LNCaP clone FGC (cell line): ENCODE measurements around the gene RHBDL1.

Experiments
- DNase-seq: peaks from one replicate; pipeline ENCODE4 v3.0.0-alpha.2; 2011; ENCODE audit warnings: low read depth
- H3K4me3 ChIP-seq: 2 replicates; pipeline ENCODE4 v1.5.1; 2011; ENCODE audit warnings: mild to moderate bottlenecking, low read depth, low read length, control low read depth
- TF ChIP-seq, protein P1 (sequence below): IDR thresholded peaks from 2 replicates; pipeline ENCODE4 v1.5.1; 2012; ENCODE audit warnings: mild to moderate bottlenecking; ENCODE audit not compliant: control insufficient read depth, insufficient read depth; ENCODE audit errors: extremely low read depth

Gene RHBDL1

DNA sequence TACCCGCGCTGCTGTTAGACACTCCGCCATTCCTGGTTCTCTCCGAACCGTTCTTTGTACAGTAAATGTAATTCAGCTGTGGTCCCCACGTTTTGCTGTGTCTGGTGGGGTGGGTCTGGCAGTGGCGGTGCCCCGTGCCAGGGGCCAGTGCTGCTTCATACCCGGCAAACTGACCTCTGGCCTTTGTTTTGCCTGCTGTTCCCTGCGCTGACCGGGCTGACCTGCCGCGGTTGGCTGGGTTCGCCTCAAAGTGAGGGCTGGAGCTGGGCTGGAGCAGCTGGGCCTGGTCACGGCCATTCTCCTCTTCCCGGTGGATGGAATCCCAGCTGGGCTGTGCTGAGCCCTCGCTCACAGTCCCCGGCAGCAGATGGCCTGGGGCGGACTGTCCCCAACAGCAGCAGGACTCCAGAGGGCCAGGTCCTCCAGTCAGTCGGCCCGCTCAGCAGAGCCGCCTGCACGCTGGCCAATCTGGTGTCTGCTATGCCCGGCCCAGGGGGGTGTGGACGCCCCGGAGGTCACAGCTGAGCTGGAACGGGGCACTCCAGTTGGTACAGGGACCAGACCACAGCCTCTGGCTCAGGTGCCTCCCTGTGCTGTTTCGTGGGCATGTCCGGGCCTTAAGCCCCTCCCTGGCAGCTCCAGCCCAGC, 46.2 kb upstream of the RHBDL1 start:
- H3K4me3 ChIP-seq = no peak overlapping the region
- DNase-seq = no peak
- TF ChIP-seq, protein P1, sequence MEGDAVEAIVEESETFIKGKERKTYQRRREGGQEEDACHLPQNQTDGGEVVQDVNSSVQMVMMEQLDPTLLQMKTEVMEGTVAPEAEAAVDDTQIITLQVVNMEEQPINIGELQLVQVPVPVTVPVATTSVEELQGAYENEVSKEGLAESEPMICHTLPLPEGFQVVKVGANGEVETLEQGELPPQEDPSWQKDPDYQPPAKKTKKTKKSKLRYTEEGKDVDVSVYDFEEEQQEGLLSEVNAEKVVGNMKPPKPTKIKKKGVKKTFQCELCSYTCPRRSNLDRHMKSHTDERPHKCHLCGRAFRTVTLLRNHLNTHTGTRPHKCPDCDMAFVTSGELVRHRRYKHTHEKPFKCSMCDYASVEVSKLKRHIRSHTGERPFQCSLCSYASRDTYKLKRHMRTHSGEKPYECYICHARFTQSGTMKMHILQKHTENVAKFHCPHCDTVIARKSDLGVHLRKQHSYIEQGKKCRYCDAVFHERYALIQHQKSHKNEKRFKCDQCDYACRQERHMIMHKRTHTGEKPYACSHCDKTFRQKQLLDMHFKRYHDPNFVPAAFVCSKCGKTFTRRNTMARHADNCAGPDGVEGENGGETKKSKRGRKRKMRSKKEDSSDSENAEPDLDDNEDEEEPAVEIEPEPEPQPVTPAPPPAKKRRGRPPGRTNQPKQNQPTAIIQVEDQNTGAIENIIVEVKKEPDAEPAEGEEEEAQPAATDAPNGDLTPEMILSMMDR = no peak

DNA sequence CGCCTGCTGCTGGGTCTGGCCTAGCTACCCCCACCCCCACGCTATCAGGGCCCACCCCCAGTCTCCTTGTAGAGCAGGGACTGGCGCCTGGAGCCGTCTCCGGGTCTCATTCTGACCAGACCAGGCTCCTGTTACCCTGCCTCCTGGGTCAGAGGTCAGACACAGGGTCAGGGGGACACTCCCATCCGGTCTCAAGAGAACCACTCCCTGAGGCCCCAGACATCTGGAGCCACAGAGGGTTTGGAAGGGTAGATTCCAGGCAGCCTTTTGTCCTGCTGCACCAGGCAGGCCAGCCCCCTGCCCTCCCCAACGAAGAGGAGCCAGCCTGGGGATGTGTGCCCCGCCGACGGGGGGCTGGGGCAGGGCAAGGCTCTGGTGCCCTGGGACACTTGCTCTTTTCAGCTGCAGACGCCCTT, 45.6 kb upstream of the RHBDL1 start:
- no peak overlapping the region for H3K4me3 ChIP-seq
- TF ChIP-seq, protein P1 = no peak
- no peak for DNase-seq

DNA sequence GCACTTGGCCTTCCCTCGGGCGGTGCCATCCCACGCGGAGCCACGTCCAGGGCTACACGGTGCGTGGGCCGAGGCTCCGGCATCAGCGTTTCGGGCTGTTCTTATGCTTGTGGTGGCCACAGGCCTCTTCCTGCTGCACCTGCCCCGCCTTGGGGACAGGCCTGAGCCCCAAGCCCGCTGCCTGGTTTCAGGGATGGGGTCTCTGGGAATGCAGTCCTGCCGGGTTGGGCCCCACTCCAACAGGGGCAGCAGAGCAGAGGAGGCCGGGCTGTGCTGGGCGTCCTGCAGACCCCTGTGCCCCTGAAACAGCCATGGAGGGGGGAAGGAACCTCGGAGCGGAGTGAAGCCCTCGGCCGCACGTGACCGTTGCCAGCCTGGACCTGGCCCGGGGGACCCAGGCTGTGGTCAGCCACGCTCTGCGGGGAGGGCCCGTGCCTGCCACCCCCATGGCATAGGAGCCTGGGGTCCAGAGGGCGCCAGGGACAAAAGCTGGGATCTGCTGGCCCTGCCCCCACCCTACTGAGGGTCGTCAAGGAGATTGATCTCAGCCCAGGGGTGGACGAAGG, 45.1 kb upstream of the RHBDL1 start:
- TF ChIP-seq, protein P1 = no peak
- DNase-seq = no peak
- no peak overlapping the region for H3K4me3 ChIP-seq

DNA sequence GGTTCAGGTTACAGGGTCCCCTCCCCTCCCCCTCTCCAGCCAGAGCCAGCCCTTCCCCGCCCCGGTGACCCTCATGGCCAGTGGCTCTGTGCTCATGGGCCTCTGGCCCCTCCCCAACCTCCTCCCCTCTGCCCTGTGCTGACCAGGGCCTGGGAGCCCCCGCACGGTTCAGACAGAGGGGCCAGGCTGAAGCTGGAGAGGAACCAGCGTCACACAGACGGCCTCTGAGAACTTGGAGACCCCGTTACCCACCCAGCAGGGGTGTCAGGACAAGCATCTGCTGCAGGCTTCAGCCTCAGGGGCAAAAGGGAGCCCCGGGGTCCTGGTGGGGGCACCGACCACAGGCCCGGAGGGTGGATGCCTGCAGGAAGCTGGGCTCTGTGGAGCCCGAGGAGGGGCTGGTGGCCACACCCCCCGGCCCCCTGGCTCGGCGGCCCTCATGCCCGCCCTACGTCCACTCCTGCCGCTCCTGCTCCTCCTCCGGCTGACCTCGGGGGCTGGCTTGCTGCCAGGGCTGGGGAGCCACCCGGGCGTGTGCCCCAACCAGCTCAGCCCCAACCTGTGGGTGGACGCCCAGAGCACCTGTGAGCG, 44.6 kb upstream of the RHBDL1 start, which contains the start of gene WFIKKN1:
Gene WFIKKN1, plus strand, starts transcription at position 171 of the 591 bp plus-strand sequence. Its CDS starts 269 bp downstream, at position 440.
- TF ChIP-seq, protein P1 = no peak
- H3K4me3 ChIP-seq = no peak within 1 kb of the TSS
- DNase-seq = no peak

DNA sequence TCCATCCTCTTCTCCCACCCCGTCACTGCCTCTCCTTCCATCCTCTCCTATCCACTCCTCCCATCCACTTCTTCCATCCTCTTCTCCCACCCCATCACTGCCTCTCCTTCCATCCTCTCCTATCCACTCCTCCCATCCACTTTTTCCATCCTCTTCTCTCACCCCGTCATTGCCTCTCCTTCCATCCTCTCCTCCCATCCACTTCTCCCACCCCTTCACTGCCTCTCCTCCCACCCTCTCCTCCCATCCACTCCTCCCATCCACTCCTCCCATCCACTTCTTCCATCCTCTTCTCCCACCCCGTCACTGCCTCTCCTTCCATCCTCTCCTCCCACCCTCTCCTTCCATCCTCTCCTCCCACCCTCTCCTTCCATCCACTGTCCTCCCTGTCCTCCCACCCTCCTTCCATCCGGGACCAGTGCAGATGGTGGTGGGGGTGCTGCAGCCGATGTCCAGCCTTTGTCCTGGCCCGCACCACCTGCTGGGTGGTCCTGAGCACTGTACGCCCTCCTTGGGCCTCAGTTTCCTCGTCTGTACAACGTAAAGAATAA, 43.6 kb upstream of the RHBDL1 start:
- DNase-seq = no peak
- no peak overlapping the region for H3K4me3 ChIP-seq
- TF ChIP-seq, protein P1 = no peak

DNA sequence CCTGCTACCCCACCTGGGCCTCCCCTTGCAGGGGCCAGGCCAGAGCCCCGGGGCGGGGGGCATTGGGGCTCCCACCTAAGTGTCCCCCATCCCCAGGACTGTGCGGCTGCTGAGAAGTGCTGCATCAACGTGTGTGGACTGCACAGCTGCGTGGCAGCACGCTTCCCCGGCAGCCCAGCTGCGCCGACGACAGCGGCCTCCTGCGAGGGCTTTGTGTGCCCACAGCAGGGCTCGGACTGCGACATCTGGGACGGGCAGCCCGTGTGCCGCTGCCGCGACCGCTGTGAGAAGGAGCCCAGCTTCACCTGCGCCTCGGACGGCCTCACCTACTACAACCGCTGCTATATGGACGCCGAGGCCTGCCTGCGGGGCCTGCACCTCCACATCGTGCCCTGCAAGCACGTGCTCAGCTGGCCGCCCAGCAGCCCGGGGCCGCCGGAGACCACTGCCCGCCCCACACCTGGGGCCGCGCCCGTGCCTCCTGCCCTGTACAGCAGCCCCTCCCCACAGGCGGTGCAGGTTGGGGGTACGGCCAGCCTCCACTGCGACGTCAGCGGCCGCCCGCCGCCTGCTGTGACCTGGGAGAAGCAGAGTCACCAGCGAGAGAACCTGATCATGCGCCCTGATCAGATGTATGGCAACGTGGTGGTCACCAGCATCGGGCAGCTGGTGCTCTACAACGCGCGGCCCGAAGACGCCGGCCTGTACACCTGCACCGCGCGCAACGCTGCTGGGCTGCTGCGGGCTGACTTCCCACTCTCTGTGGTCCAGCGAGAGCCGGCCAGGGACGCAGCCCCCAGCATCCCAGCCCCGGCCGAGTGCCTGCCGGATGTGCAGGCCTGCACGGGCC, 42.8 kb upstream of the RHBDL1 start:
- TF ChIP-seq, protein P1 = no peak
- DNase-seq = no peak
- H3K4me3 ChIP-seq = no peak overlapping the region
